Neural progenitor cell (in vitro differentiated cells): Measurements from ENCODE around the gene GMDS.

Source experiments
- EZH2 ChIP-seq: fragments of 200-600 bp; sonication (generic); IDR thresholded peaks from 2 replicates; pipeline ENCODE4 v1.6.1; 2017; ENCODE audit warnings: antibody characterized with exemption, mild to moderate bottlenecking, moderate library complexity
- EZH2phosphoT487 ChIP-seq: fragments of 200-600 bp; sonication (generic); IDR thresholded peaks from 2 replicates; pipeline ENCODE4 v1.6.1; 2017; ENCODE audit warnings: antibody characterized with exemption
- TF ChIP-seq, protein P1 (sequence below): fragments of 200-600 bp; sonication (generic); IDR thresholded peaks from 2 replicates; pipeline ENCODE4 v1.5.1; 2017; ENCODE audit warnings: antibody characterized with exemption, mild to moderate bottlenecking

DNA sequence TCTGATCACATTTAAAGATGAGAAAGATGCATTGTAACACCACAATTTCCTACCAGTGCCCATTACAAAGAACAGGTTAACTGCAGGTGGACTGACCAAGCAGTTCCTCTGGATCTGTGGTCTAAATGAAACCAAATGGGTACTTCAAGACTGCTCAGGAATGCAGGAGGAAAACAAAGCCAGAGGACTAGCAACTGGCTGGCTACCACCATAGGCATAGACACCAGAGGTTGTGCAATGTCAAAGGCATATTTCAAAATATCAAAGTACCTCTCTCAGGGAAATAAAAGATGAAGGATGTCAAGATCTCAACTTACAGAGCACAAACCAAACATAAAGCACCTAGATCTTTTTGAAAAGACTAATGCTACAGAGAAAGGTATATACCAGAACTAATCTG, 65.5 kb downstream of the GMDS start:
- TF ChIP-seq EZH2, result no peak
- TF ChIP-seq, protein P1, sequence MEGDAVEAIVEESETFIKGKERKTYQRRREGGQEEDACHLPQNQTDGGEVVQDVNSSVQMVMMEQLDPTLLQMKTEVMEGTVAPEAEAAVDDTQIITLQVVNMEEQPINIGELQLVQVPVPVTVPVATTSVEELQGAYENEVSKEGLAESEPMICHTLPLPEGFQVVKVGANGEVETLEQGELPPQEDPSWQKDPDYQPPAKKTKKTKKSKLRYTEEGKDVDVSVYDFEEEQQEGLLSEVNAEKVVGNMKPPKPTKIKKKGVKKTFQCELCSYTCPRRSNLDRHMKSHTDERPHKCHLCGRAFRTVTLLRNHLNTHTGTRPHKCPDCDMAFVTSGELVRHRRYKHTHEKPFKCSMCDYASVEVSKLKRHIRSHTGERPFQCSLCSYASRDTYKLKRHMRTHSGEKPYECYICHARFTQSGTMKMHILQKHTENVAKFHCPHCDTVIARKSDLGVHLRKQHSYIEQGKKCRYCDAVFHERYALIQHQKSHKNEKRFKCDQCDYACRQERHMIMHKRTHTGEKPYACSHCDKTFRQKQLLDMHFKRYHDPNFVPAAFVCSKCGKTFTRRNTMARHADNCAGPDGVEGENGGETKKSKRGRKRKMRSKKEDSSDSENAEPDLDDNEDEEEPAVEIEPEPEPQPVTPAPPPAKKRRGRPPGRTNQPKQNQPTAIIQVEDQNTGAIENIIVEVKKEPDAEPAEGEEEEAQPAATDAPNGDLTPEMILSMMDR, result no peak
- no peak for TF ChIP-seq EZH2phosphoT487
